AG04449 (cell line): Measurements from ENCODE around the gene SLC6A6.
A peak's percentile ranks its signal among the peaks of the same experiment; 100 is the strongest.

Source experiments
- CTCF ChIA-PET: fragments of 350-600 bp; formaldehyde crosslinking; extraction: SDS; loops from one replicate; lab custom pipeline; 2021; ENCODE audit warnings: antibody characterized with exemption; lab: Yijun Ruan, JAX
- POLR2A ChIA-PET: fragments of 400-600, 350-600 bp; formaldehyde crosslinking; extraction: SDS; loops from one replicate; lab custom pipeline; 2020; ENCODE audit warnings: antibody characterized with exemption, inconsistent platforms; lab: Yijun Ruan, JAX
- DNase-seq: peaks from one replicate; pipeline ENCODE4 v3.0.0-alpha.2; 2010; ENCODE audit warnings: low read depth, low spot score
- H3K4me3 ChIP-seq: 2 replicates; pipeline ENCODE4 v1.5.1; 2011; ENCODE audit warnings: low read depth, mild to moderate bottlenecking, control low read depth, low read length
- TF ChIP-seq, protein P1 (sequence below): IDR thresholded peaks from one replicate; pipeline ENCODE4 v1.5.1; 2011; ENCODE audit warnings: mild to moderate bottlenecking, moderate library complexity, low read length, control low read depth, inconsistent platforms; ENCODE audit not compliant: insufficient read depth; ENCODE audit errors: missing control alignments

The SLC6A6 gene

DNA sequence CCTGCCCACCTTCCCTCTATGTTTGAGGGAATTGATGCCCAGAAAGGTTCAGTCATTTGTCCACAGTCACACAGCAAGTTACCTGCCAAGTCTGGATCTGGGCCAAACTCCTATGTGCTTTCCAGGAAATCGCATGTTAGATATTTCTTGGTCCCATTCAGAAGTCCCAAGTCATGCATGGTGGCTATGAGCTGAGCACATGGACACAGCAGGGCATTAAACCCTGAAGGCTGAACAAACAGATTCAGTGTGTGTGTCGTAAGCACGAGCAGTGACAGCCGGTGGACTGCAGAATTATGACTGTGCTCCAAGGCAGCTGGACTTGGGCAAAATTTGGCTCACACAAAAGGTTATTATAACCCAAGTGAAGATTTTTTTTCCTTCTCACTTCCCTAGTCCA is 11.4 kb upstream of the SLC6A6 start:
- H3K4me3 ChIP-seq: no peak overlapping the region
- ChIA-PET CTCF (interaction anchor here (1.1 to 2.1 kb wide), 3 partner anchors 16 to 187 kb away, joined by 5 to 8 read pairs (median 7); no protein-coding TSS in a partner anchor), POLR2A (interaction anchor here (1.0 kb wide), 1 partner anchor 11 kb away, joined by 3 read pairs; the partner anchor contains the start of gene SLC6A6)
- peak; percentile 50 for DNase-seq
- TF ChIP-seq, protein P1, sequence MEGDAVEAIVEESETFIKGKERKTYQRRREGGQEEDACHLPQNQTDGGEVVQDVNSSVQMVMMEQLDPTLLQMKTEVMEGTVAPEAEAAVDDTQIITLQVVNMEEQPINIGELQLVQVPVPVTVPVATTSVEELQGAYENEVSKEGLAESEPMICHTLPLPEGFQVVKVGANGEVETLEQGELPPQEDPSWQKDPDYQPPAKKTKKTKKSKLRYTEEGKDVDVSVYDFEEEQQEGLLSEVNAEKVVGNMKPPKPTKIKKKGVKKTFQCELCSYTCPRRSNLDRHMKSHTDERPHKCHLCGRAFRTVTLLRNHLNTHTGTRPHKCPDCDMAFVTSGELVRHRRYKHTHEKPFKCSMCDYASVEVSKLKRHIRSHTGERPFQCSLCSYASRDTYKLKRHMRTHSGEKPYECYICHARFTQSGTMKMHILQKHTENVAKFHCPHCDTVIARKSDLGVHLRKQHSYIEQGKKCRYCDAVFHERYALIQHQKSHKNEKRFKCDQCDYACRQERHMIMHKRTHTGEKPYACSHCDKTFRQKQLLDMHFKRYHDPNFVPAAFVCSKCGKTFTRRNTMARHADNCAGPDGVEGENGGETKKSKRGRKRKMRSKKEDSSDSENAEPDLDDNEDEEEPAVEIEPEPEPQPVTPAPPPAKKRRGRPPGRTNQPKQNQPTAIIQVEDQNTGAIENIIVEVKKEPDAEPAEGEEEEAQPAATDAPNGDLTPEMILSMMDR: no peak

DNA sequence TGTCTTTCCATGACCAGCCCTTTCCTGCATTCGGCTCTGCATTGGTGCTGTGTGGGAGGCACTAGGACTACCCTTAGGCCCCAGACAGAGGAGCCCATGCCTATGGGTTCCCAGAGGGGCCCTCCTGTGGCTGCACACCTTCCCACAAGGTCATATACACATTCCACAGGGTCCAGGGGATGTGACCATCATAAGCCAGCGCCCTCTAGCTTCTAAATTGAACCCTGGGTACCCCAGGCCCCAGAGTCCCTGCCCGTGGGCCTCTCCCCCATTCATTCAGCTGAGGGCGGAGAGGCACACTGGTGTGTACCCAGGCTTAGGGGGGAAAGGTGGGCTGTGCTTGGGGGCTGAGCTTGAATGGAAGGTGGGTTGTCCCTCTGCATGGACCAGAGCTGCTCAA is 10.2 kb upstream of the SLC6A6 start:
- ChIA-PET CTCF (interaction anchor here (0.9 to 2.0 kb wide), 6 partner anchors 8 to 189 kb away, joined by 3 to 8 read pairs (median 4); partner anchors contain the start of gene SLC6A6), POLR2A (no interaction called here)
- no peak overlapping the region for H3K4me3 ChIP-seq
- TF ChIP-seq, protein P1: no peak
- DNase-seq: no peak

DNA sequence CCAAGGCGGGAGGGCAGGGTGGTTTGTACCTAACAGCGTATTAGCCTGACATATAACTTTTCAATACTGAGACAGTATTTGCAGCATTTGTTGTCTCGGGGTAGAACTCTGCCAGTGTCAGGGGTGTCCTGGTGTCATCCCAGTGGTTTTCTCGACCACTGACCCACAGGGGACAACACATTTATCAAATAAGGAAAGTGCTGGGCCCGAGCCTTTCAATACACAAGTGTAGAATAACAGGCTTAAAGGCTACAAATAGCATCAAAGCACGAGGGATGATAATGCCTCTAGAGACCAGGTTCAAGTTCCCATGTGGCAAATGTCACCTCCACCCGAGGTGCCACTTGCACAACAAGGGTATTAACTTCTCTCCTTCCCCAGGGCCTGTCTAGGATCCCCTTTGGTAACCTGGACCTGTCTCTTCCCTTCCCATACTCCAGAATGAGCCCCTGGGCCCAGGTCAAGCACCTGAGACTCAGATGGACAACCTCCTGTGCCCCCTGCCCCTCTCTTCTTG is 9.5 kb upstream of the SLC6A6 start:
- POLR2A ChIA-PET: interaction anchor here (1.1 kb wide), 1 partner anchor 555 kb away, joined by 4 read pairs; no protein-coding TSS in a partner anchor
- no peak for DNase-seq
- H3K4me3 ChIP-seq: no peak overlapping the region
- TF ChIP-seq, protein P1: no peak
- CTCF ChIA-PET: interaction anchor here (0.5 to 2.0 kb wide), 7 partner anchors 8 to 189 kb away, joined by 3 to 8 read pairs (median 3); partner anchors contain the start of gene SLC6A6

DNA sequence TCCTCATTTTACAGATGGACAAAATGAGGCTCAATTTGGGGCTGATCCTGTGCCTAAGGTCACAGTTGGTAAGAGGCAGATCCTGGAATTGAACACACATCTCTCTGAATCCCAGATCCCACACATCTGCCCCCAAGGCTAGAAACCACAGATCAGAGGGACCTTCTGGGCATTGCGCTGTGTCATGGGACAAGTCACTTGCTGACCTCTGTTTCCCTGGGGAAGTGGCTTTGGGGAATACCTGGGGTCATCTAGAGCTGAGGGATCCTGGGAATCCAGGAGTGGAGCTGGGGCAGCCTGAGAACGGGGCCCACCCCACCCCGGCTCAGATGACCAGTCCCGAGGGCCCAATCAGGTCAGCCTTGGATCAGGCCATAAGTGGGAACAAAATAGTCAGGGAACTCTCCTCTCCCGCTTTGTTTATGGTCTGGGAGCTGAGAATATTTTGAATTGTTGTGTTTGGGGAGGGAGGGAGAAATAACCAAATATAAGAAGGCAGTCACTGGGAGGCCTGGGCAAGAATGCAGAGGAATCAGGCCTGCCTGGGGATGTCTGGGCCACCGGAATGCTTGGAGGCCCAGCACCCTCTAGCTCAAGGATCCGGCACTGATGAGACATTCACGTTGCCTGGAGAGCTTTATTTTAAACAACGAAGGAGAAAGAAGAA is 8.8 kb upstream of the SLC6A6 start:
- peak; percentile 67 for DNase-seq
- no peak overlapping the region for H3K4me3 ChIP-seq
- CTCF ChIA-PET: interaction anchor here (0.5 to 2.8 kb wide), 15 partner anchors 8 to 190 kb away, joined by 3 to 13 read pairs (median 4); partner anchors contain the start of gene SLC6A6
- TF ChIP-seq, protein P1: peak; percentile 38
- POLR2A ChIA-PET: interaction anchor here (0.6 to 1.1 kb wide), 5 partner anchors 9 to 554 kb away, joined by 3 to 4 read pairs (median 4); partner anchors contain the start of genes LSM3 and SLC6A6

DNA sequence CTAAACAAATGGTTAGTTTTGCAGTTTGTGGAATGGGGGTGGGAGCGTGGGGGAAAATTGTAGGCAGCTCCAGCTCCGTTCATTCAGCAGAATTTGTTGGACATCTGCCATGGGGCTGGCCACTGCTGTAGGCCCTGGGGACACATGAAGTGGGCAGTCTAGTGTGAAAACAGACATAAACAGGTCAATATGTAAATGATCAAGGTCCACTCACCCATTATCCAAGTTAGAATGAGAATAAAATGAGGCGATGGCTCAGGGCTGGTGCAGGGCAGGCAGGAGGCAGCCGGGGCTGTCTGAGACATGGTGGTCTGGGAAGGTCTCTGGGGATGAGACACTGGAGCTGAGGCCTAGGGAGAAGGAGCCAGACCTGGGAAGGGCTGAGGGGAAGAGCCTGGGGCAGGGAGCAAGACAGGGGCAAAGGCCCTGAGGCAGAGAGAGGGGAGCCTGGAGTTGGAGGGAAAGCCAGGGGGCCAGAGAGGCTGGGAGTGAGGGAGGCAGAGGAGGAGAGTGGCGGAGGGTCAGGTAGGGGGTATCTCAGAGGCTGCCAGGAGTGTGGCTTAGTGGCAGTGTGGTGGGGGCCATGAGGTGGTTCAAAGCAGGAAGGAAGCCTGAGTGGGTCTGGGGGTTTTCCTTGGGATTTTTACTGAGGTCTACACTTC is 6.2 kb upstream of the SLC6A6 start:
- no peak overlapping the region for H3K4me3 ChIP-seq
- POLR2A ChIA-PET: no interaction called here
- TF ChIP-seq, protein P1: no peak
- DNase-seq: no peak
- CTCF ChIA-PET: interaction anchor here (1.0 to 2.8 kb wide), 2 partner anchors 135 to 192 kb away, joined by 3 to 13 read pairs; no protein-coding TSS in a partner anchor
